Activated naive CD8-positive, alpha-beta T cell treated with anti-CD3 and anti-CD28 coated beads for 36 hours (primary cell): Measurements from ENCODE around the gene BTBD10. TPM values are rescaled to one million over a fixed set of nuclear protein-coding genes. Genes with fewer than 3 reads are reported as not detected.
"Not testable (repeated sequence)": the region's sequence is repeated elsewhere in the genome, so short reads cannot be mapped to it uniquely, and the experiment has no call there.

ENCODE experiments used
- DNase-seq: peaks from one replicate; pipeline ENCODE4 v3.0.0; 2021
- H3K27ac Mint-ChIP-seq: one replicate; pipeline ENCODE4 v1.8.0; 2022; ENCODE audit warnings: mild to moderate bottlenecking, moderate library complexity, mixed read lengths
- H3K27me3 Mint-ChIP-seq: one replicate; pipeline ENCODE4 v1.8.0; 2022; ENCODE audit warnings: mild to moderate bottlenecking, mixed read lengths
- H3K36me3 Mint-ChIP-seq: one replicate; pipeline ENCODE4 v1.8.0; 2021; ENCODE audit warnings: mild to moderate bottlenecking, mixed read lengths
- H3K4me1 Mint-ChIP-seq: one replicate; pipeline ENCODE4 v1.8.0; 2021; ENCODE audit warnings: mixed read lengths
- H3K4me3 Mint-ChIP-seq: one replicate; pipeline ENCODE4 v1.8.0; 2022; ENCODE audit warnings: mild to moderate bottlenecking, moderate library complexity, mixed read lengths
- H3K9me3 Mint-ChIP-seq: one replicate; pipeline ENCODE4 v1.8.0; 2022; ENCODE audit warnings: mixed read lengths
- total RNA-seq, 2 experiments: library from RNA; stranded (reverse); gene quantifications; one replicate each; pipeline ENCODE4 v1.2.3, GENCODE V29; 2021

The BTBD10 gene
- total RNA-seq, 2 experiments from 2014 or later, result 18.6 to 19.5 TPM

DNA sequence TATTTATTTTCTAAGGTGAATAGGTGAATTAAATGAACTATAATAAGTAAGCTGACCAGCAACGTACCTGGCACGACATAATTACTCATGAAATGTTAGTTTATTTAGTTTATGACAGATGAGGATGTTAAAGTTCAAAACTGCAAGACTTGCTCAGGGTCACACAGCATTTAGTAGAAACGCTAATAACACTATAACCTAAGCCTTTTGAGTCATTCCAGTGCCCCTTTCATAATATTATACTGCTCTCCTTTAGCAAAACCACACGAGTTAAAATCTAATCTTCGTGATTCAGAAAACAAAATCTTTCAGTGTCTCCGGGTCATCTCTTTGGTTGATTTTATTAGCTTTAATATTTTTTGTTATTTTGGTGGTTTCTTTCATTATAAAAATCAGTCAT lies 39.6 kb downstream of the BTBD10 start:
- no peak overlapping the region for H3K4me3 Mint-ChIP-seq
- H3K36me3 Mint-ChIP-seq, result peaks cover 28% of the 10 kb centered on the region
- H3K9me3 Mint-ChIP-seq, result peaks cover 18% of the 10 kb centered on the region
- DNase-seq, result no peak
- H3K27ac Mint-ChIP-seq, result no peak overlapping the region
- no peaks in the 10 kb centered on the region for H3K27me3 Mint-ChIP-seq
- peaks cover 13% of the 10 kb centered on the region for H3K4me1 Mint-ChIP-seq

DNA sequence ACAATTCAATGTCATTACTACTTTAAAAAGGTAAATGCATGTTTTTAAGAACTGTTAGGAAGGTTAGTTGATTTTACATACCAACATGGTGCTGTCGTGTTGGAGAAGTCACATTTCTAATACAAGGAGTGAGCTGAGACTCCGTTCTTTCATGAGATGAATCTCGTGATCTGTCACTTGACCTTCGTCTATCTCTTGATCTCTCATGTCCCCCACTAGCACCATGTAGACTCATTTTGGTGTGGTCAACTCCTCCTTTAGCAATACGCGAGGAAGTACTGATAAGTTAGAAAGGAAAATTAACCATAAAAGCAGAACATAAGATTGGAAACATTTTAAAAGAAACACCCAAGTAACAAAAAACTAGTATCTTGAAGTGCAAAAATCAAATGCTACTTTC lies 41.5 kb downstream of the BTBD10 start:
- peaks cover 18% of the 10 kb centered on the region for H3K36me3 Mint-ChIP-seq
- H3K4me1 Mint-ChIP-seq, result peaks cover 10% of the 10 kb centered on the region
- no peak overlapping the region for H3K4me3 Mint-ChIP-seq
- no peak for DNase-seq
- H3K9me3 Mint-ChIP-seq, result peaks cover 4% of the 10 kb centered on the region
- H3K27me3 Mint-ChIP-seq, result no peaks in the 10 kb centered on the region
- peak overlapping the region; percentile 58 for H3K27ac Mint-ChIP-seq

DNA sequence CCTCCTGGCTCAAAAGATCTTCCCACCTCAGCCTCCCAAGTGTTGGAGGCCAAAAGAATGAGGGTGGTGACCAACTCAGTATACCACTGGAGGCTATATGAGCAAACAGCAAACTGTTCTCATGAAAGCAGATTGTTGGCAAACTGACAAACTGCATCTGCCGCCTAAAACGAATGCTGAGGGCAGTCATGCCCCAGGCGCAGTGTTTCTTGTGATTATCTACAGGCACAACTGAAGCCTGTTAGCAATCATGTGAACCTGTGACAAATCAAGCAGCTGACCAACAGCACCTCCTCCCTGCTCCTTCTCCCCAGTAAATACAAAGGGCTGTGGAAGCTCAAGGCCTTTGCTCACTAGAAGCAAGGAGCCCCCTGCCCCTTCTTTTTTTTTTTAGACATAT lies 47.8 kb downstream of the BTBD10 start:
- Mint-ChIP-seq H3K9me3 (no peaks in the 10 kb centered on the region), H3K4me3 (no peak overlapping the region), H3K27me3 (no peaks in the 10 kb centered on the region), H3K36me3 (peaks cover 17% of the 10 kb centered on the region), H3K4me1 (peaks cover 2% of the 10 kb centered on the region), H3K27ac (no peak overlapping the region)
- DNase-seq, result no peak

DNA sequence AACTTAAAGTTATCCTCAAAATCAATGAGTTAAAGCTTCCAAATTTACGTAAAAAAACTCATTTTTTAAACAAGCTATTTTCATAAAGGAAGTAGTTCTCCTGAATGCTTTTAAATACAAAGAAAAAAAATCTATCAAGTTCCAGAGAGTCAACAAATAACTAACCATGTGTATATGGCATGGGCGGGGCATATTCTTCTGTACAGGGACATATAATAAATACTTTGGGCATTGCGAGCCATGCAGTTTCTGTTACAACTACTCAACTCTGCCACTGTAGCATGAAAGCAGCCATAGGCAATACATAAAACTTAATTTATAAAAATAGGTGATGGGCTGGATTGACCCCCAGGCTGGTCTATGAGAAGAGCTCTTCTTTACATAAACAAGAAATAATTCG lies 57.8 kb downstream of the BTBD10 start:
- H3K36me3 Mint-ChIP-seq, result peaks cover 39% of the 10 kb centered on the region

DNA sequence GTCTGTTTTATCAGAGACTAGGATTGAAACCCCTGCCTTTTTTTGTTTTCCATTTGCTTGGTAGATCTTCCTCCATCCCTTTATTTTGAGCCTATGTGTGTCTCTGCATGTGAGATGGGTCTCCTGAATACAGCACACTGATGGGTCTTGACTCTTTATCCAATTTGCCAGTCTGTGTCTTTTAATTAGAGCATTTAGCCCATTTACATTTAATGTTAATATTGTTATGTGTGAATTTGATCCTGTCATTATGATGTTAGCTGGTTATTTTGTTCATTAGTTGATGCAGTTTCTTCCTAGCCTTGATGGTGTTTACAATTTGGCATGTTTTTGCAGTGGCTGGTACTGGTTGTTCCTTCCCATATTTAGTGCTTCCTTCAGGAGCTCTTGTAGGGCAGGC lies 64.7 kb downstream of the BTBD10 start:
- DNase-seq, H3K4me3 Mint-ChIP-seq, H3K27ac Mint-ChIP-seq, H3K27me3 Mint-ChIP-seq, H3K4me1 Mint-ChIP-seq: not testable (repeated sequence)
- Mint-ChIP-seq H3K36me3 (peaks cover 39% of the 10 kb centered on the region), H3K9me3 (peaks cover 17% of the 10 kb centered on the region)

More for the DNA sequence above, 57.8 kb downstream of the BTBD10 start:
- Mint-ChIP-seq H3K27me3 (no peaks in the 10 kb centered on the region), H3K27ac (no peak overlapping the region), H3K4me3 (no peak overlapping the region), H3K4me1 (no peaks in the 10 kb centered on the region), H3K9me3 (peaks cover 7% of the 10 kb centered on the region)
- DNase-seq, result no peak

DNA sequence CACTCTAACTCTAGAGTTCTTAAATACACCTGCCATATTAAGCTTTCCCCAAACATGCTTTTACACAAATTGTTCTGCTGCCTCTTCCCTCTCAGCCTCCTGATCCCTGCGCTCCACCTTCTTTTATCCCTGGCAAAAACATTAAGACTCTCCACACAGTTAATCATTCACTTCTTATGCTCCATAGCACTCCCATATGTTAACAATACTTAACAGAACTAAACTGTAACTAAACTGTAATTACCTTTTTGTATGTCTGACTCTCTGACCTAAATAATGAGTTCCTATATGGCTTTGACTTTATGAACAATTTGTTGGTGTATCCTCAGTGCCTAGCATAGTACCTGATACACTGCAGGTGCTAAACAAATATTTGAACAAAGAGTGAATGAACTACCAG lies 71.8 kb downstream of the BTBD10 start:
- no peak overlapping the region for H3K4me3 Mint-ChIP-seq
- H3K36me3 Mint-ChIP-seq, result peaks cover 10% of the 10 kb centered on the region
- peaks cover 1% of the 10 kb centered on the region for H3K9me3 Mint-ChIP-seq
- H3K27me3 Mint-ChIP-seq, result no peaks in the 10 kb centered on the region
- H3K27ac Mint-ChIP-seq, result peak overlapping the region; percentile 32
- H3K4me1 Mint-ChIP-seq, result peaks cover 2% of the 10 kb centered on the region
- no peak for DNase-seq

DNA sequence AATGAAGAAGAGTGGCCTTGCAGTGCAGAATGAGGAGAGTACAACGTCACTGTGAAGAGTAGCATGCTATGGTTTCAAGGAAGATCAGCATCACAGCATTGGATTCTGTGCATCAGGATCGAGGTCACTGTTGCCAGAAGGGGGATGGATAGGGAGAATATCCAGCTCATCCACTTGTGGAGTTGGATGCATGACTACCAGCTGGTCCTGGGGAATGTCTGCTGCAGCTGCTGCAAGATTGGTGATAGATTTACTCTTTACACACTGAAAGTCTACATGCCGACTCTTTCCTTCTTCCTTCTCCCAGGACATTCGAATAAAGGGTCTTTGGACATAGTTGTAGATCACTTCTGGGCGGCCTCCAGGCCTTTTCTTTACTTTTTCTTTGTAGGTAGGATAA lies 74.3 kb downstream of the BTBD10 start:
- peaks cover 2% of the 10 kb centered on the region for H3K4me1 Mint-ChIP-seq
- no peak overlapping the region for H3K4me3 Mint-ChIP-seq
- no peaks in the 10 kb centered on the region for H3K9me3 Mint-ChIP-seq
- peak overlapping the region; percentile 60 for H3K27ac Mint-ChIP-seq
- no peaks in the 10 kb centered on the region for H3K27me3 Mint-ChIP-seq
- no peak for DNase-seq
- H3K36me3 Mint-ChIP-seq, result peaks cover 7% of the 10 kb centered on the region

DNA sequence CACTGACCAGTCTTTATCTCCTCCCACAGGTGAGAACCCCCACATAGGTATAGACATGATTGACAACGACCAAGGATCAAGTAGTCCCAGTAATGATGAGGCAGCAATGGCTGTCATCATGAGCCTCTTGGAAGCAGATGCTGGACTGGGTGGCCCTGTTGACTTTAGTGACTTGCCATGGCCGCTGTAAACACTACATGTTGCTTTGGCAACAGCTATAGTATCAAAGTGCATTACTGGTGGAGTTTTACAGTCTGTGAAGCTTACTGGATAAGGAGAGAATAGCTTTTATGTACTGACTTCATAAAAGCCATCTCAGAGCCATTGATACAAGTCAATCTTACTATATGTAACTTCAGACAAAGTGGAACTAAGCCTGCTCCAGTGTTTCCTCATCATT lies 76.5 kb downstream of the BTBD10 start:
- Mint-ChIP-seq H3K4me3 (no peak overlapping the region), H3K36me3 (peaks cover 9% of the 10 kb centered on the region), H3K4me1 (peaks cover 2% of the 10 kb centered on the region), H3K27ac (no peak overlapping the region), H3K9me3 (no peaks in the 10 kb centered on the region), H3K27me3 (no peaks in the 10 kb centered on the region)
- no peak for DNase-seq

DNA sequence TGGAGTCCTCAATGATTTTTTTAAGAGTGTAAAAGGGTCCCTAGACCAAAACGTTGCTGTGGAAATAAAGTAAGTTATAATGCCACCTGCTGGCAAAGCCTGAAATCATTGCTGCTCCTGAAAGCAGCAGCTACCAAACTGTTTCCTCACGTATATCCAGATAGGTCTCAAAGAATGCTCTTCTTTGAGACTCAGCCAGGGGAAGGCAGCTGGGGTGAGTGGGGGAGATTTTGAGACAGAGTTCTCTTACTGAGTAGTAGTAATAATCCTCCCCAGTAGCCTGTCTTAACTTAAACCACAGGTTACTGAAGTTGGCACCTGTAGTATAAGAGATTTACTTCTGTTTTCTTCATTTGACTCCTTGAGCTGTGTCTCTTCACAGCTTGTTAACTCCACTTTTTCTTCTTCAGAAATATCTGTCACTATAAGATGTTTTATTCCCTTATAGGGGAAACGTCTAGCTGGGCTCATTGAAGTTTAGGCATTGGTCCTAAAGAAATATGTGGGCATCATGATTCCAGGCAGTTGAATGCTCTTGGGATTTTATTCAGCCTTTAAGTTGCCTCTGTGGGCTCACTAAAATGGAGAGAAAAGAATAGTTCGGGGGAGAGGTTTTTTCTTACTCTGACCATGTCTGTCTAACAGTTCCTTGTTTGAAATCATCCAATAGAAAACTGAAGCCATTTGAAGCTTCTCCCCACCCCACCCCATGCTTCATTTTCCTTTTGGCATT lies 77.9 kb downstream of the BTBD10 start:
- peaks cover 9% of the 10 kb centered on the region for H3K36me3 Mint-ChIP-seq

DNA sequence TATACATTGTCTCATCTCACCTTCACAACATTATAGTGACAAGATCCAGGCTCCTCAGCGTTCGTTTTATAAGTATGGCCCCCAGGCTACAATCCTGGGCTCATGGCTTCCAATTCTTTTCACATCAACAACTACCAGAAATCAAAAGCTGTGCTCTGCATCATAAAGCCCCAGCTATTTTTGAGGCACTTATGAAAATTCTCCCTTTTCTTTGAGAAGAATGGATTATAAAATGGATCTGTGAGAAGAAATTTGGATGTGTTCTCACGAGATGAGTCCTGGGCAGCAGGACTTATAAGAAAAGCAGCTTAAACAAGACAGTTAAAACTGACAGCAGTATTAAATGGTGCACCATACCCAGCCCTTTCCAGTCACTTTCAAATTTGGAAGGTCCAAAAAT lies 80.3 kb downstream of the BTBD10 start:
- no peaks in the 10 kb centered on the region for H3K4me1 Mint-ChIP-seq
- no peak overlapping the region for H3K27ac Mint-ChIP-seq
- H3K9me3 Mint-ChIP-seq, result no peaks in the 10 kb centered on the region
- peaks cover 9% of the 10 kb centered on the region for H3K36me3 Mint-ChIP-seq
- DNase-seq, result no peak
- H3K4me3 Mint-ChIP-seq, result no peak overlapping the region
- no peaks in the 10 kb centered on the region for H3K27me3 Mint-ChIP-seq

More for the DNA sequence above, 77.9 kb downstream of the BTBD10 start:
- Mint-ChIP-seq H3K9me3 (no peaks in the 10 kb centered on the region), H3K27ac (no peak overlapping the region), H3K4me3 (no peak overlapping the region), H3K4me1 (peaks cover 2% of the 10 kb centered on the region), H3K27me3 (no peaks in the 10 kb centered on the region)
- peak; percentile 7 for DNase-seq

DNA sequence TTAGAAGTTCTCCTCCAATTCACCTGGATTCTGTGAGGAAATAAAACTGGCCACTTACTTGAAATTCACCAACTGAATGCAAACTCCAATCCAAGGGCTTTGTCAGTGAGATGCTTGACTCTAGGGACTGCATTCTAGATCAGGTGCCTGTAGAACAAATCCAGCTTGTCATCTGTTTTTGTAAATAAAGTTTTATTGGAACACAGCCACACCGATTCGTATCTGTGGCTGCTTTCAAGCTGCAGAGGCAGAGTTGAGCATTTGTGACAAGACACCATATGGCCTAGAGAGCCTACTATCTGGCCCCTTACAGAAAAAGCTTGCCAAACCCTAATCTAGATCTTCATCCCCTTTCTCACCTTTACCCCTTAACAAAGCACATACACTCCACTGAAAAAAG lies 82.3 kb downstream of the BTBD10 start:
- H3K27ac Mint-ChIP-seq, result no peak overlapping the region
- no peaks in the 10 kb centered on the region for H3K4me1 Mint-ChIP-seq
- H3K27me3 Mint-ChIP-seq, result no peaks in the 10 kb centered on the region
- H3K9me3 Mint-ChIP-seq, result no peaks in the 10 kb centered on the region
- no peak for DNase-seq
- no peak overlapping the region for H3K4me3 Mint-ChIP-seq
- peaks cover 18% of the 10 kb centered on the region for H3K36me3 Mint-ChIP-seq

DNA sequence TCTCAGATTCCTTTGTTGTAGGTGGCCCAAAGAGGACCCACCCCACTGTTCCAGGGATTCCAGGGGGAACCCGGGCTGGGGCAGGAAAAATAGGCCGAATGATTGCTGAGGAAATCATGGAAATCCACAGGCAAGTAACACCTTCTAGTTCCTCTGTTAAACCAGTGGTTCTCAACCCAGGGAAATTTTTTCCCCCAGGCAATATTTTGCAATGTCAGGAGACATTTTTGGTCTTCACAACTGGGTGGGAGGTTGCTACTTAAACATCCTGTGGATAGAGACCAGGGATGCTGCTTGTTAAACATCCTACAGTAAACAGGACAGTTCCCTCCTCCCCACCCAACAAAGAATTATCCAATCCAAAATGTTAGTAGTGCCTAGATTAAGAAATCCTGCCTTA lies 84.7 kb downstream of the BTBD10 start:
- H3K4me1 Mint-ChIP-seq, result no peaks in the 10 kb centered on the region

DNA sequence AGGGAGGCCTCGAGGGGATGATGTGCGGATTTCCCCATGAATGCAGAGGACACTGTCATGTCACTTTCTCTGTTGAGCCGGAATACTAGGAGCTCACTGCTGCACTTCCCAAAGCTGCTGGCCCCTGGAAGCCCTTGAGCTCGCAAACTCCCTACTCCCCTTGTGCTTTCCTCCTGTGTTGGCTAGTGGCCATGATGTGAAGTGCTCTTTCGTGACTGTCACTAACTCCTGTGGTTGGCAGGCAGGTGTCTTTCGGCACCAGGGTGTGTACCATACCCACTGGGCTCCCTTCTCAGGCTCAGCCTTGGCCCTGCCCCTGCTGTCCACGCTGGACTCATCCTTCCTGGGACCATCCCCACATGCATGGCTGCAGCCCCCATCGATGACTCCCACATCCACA lies 86.2 kb downstream of the BTBD10 start:
- no peak for DNase-seq
- H3K27ac Mint-ChIP-seq, result no peak overlapping the region
- no peak overlapping the region for H3K4me3 Mint-ChIP-seq
- H3K36me3 Mint-ChIP-seq, result peaks cover 14% of the 10 kb centered on the region
- H3K9me3 Mint-ChIP-seq, result no peaks in the 10 kb centered on the region
- no peaks in the 10 kb centered on the region for H3K27me3 Mint-ChIP-seq
- no peaks in the 10 kb centered on the region for H3K4me1 Mint-ChIP-seq

More for the DNA sequence above, 84.7 kb downstream of the BTBD10 start:
- Mint-ChIP-seq H3K36me3 (peaks cover 18% of the 10 kb centered on the region), H3K27me3 (no peaks in the 10 kb centered on the region), H3K4me3 (no peak overlapping the region), H3K27ac (no peak overlapping the region), H3K9me3 (no peaks in the 10 kb centered on the region)
- no peak for DNase-seq

DNA sequence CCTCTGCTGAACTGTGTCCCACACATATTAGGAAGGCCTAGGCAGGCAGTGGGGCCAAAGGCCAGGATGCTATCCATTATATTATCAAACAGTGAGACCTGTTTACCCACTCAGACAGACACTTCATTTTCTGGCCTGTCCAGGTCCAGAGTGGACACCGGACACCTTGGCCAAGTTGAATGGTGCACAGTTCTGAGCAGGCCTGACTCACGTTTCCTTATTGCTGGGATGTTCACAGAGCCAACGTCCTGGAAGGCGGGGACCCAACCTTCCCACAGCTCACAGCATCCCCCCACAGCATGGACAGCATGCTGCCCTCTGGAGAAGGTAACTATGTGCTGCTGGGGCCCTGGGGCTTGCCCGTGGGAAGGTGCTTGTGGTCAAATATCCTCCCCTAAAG lies 86.6 kb downstream of the BTBD10 start:
- no peaks in the 10 kb centered on the region for H3K4me1 Mint-ChIP-seq
- H3K36me3 Mint-ChIP-seq, result peaks cover 14% of the 10 kb centered on the region
- no peak overlapping the region for H3K4me3 Mint-ChIP-seq
- DNase-seq, result no peak
- H3K27ac Mint-ChIP-seq, result no peak overlapping the region
- no peaks in the 10 kb centered on the region for H3K27me3 Mint-ChIP-seq
- H3K9me3 Mint-ChIP-seq, result no peaks in the 10 kb centered on the region

DNA sequence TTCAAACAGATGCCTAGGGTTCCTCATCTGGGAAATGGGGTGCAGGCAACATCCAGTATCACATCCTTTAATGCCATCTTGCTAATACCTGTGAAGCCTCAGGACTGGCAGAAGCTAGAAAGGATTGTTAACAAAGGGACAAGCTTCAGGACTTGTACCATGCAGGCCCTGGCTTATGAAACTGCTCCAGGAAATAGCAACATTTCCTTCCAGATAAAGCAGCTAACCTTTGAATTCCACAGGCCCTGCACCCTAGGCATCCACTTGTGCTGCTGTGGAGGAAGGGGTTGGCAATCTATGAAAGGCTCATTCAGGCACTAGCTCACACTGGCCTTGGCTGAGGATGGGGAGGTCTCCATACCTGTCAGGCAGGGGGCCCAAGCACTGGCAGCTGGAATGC lies 87.2 kb downstream of the BTBD10 start:
- no peak overlapping the region for H3K4me3 Mint-ChIP-seq
- DNase-seq, result no peak
- peaks cover 14% of the 10 kb centered on the region for H3K36me3 Mint-ChIP-seq
- H3K4me1 Mint-ChIP-seq, result no peaks in the 10 kb centered on the region
- H3K27me3 Mint-ChIP-seq, result no peaks in the 10 kb centered on the region
- no peak overlapping the region for H3K27ac Mint-ChIP-seq
- no peaks in the 10 kb centered on the region for H3K9me3 Mint-ChIP-seq

DNA sequence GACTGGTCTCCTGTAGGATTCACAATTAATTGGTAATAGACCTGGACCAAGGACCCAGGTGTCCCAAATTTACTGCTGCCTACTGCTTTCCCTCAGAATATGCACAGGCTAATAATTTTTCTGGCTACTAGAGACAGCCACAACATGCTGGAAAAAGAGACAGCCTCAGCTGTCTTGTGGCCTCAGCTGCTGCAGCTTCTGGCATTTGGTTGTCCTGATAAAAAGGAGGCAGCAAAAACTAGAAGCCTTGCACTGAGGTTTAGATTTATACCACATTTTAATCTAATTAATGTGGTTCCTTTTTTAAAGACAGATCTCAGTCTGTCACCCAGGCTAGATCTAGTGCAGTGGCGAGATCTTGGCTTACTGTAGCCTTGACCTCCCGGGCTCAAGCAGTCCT lies 89.8 kb downstream of the BTBD10 start:
- no peak overlapping the region for H3K27ac Mint-ChIP-seq
- H3K4me3 Mint-ChIP-seq, result no peak overlapping the region
- DNase-seq, result no peak
- H3K4me1 Mint-ChIP-seq, result no peaks in the 10 kb centered on the region
- no peaks in the 10 kb centered on the region for H3K9me3 Mint-ChIP-seq
- H3K27me3 Mint-ChIP-seq, result no peaks in the 10 kb centered on the region
- H3K36me3 Mint-ChIP-seq, result peaks cover 11% of the 10 kb centered on the region
